GM12874 (cell line): ENCODE measurements around the gene RCAN2.

Experiments
- CTCF ChIP-seq: IDR thresholded peaks from 2 replicates; pipeline ENCODE4 v1.5.1; 2011; ENCODE audit warnings: low read depth, mild to moderate bottlenecking, control low read depth, low read length, moderate library complexity; ENCODE audit not compliant: insufficient read depth

RCAN2 gene

GRCh38 chr6:46217671-46218131 is 273.5 kb downstream of the RCAN2 start:
- TF ChIP-seq CTCF: no peak

GRCh38 chr6:46216879-46217278 is 274.4 kb downstream of the RCAN2 start:
- no peak for TF ChIP-seq CTCF

- TF ChIP-seq CTCF: no peak
These were observed 275.5 kb downstream of the RCAN2 start for GRCh38 chr6:46215777-46216176.

- TF ChIP-seq CTCF: no peak
These were observed 276.0 kb downstream of the RCAN2 start for GRCh38 chr6:46215213-46215612.

GRCh38 chr6:46211917-46212316 is 279.3 kb downstream of the RCAN2 start:
- TF ChIP-seq CTCF: no peak

GRCh38 chr6:46210294-46210693 is 281.0 kb downstream of the RCAN2 start:
- TF ChIP-seq CTCF: no peak

- no peak for TF ChIP-seq CTCF
These were observed 282.9 kb downstream of the RCAN2 start for GRCh38 chr6:46208303-46208702.

GRCh38 chr6:46207174-46207573 is 284.1 kb downstream of the RCAN2 start:
- TF ChIP-seq CTCF: no peak
